DOHH2 (cell line): ENCODE results near the gene SMTN.

Experiments
- EZH2phosphoT487 ChIP-seq: fragments of 200-600 bp; sonication (generic); IDR thresholded peaks from 2 replicates; pipeline ENCODE4 v1.6.1; 2017; ENCODE audit warnings: borderline replicate concordance, mild to moderate bottlenecking, antibody characterized with exemption, low read length, moderate library complexity, mixed read lengths
- TF ChIP-seq, protein P1 (sequence below): fragments of 200-600 bp; sonication (generic); IDR thresholded peaks from one replicate; pipeline ENCODE4 v1.5.1; 2014; ENCODE audit warnings: antibody characterized with exemption, mild to moderate bottlenecking, low read depth, low read length; ENCODE audit not compliant: poor library complexity, severe bottlenecking

DNA sequence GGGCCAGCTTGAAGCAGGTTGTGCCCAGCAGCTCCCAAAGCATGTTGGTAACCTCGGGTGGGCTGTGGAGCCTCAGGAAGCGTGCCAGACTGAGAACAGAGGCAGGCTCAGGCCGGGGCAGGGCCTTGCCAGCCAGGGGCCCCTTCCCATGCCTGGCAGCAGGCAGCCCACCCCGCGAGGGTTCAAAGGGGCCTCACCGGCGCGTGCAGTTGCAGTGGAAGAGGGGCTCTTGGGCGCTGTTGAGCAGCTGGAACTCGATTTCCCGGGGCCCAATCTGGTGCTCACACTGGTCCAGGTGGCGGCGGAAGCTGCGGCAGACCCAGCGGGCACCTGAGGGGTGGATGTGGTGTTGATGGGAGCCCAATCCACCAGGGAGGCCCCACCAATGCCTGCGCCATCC is 55.6 kb downstream of the SMTN start:
- TF ChIP-seq, protein P1, sequence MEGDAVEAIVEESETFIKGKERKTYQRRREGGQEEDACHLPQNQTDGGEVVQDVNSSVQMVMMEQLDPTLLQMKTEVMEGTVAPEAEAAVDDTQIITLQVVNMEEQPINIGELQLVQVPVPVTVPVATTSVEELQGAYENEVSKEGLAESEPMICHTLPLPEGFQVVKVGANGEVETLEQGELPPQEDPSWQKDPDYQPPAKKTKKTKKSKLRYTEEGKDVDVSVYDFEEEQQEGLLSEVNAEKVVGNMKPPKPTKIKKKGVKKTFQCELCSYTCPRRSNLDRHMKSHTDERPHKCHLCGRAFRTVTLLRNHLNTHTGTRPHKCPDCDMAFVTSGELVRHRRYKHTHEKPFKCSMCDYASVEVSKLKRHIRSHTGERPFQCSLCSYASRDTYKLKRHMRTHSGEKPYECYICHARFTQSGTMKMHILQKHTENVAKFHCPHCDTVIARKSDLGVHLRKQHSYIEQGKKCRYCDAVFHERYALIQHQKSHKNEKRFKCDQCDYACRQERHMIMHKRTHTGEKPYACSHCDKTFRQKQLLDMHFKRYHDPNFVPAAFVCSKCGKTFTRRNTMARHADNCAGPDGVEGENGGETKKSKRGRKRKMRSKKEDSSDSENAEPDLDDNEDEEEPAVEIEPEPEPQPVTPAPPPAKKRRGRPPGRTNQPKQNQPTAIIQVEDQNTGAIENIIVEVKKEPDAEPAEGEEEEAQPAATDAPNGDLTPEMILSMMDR: no peak
- no peak for TF ChIP-seq EZH2phosphoT487
